GM18870 (cell line): ENCODE data around the gene COL4A1.

ENCODE experiments used
- ATAC-seq: cut with Tn5 transposase; IDR thresholded peaks from one replicate; pipeline ENCODE4 v1.9.1; 2021; ENCODE audit warnings: moderate library complexity; ENCODE audit not compliant: unreplicated experiment

The COL4A1 gene

DNA sequence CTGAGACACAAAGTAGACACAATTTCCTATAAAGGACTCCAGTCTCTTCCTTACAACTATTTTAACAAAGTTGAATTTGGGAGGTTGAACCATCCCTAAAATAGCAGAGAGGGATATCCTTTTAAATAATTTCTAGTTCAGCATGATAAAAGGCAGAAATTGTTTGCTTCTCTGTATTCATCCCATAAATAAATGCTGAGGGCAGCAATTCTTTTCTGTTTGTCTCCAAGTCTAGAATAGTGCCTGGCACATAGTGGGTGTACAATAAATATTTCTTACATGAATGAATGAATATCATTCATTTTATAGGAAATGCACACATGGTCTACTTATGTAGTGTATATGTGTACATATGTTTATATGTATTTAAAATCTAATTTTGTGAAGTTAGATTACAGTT, 12.3 kb downstream of the COL4A1 start:
- no peak for ATAC-seq

DNA sequence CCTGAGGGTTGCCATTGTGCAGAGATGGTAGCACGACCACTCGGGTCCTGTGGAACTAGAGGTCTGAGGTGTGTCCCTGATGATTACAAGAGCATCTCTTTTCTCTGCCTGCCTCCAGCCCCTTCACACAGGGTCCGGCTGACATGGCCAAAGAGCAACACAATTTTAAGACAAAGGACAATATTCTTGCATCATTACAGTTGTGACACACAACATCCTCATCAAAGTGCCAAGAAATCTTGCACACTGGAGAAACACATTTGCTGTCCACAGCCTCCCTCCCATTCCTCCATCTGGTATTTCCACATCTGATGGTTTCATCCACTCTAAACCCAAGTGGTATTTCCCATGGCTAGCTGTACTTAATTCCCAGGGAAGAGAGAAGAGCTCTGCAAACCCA, 12.8 kb downstream of the COL4A1 start:
- no peak for ATAC-seq

DNA sequence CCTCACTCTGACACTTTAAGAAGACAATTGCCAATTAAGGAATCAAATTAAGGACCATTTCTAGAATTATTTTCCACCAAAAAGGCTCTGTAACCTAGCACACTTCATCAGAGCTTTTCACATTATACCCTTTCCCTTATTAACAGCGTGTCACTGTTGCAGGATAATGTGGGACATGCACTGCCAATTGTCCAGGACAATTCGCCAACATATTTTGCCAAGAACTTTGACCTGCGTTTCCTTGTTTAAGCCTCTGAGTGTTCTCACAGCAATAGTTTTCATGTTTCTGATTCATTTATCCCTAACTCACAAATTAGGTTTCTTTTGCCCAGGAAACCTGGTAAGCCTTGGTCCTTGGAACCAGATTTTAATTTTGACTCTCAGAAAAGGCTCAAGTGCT, 13.3 kb downstream of the COL4A1 start:
- no peak for ATAC-seq

DNA sequence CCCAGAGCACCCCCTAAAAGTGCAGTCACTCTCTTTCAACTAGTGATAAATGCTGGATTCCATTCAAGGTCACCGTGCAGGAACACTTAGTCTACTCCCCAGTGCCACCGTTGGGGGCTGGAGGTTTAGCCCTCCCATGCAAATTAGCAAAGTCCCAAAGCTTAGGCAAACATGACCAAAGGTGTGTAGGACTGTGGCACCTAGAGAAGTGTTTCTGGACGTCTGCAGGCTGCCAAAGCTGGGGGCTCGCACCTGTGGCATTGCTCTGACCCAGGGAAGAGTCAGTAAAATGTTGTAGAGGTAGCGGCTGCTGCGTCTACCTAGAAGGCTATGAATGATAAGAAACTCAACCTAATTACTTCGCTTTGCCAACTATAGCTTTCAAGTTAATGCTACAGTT, 13.9 kb downstream of the COL4A1 start:
- ATAC-seq = no peak

DNA sequence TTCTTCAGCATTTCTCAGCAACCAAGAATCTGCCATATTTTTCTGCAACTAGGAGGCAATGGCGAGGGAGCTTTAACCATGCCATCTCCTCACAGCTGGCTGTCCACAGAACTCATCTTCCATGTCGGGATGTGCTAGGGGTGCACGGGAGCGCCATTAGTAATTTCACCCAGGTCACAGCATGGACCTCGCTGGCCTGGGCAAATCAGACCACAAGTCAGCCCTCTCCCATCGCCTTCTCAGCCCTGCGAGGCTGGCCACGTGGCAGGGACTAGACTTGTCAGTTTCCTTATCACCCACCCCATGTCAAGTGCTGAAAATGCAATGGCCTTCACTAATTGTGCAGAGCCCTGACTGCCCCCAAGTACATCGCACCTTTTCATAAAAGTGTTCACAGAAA, 15.7 kb downstream of the COL4A1 start:
- ATAC-seq = no peak

DNA sequence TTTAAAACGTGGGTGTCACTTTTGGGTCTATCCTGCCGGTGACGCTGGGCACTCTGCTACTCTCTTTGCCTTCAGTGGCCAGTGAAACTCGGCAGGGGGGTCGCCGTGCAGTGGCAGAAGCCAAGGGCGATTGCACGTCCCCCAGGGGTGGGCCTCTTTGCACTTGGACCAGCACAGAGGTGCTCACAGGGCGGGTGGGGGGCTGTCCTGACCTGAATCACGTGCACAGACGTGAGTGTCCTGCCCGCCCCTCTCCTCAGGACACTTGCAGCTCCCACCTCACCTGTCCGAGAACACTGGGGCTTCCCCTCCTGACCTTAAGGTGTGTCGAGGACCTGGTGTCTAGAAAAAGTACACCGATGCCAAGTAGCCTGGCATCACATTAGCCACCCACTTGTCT, 16.1 kb downstream of the COL4A1 start:
- ATAC-seq = no peak

DNA sequence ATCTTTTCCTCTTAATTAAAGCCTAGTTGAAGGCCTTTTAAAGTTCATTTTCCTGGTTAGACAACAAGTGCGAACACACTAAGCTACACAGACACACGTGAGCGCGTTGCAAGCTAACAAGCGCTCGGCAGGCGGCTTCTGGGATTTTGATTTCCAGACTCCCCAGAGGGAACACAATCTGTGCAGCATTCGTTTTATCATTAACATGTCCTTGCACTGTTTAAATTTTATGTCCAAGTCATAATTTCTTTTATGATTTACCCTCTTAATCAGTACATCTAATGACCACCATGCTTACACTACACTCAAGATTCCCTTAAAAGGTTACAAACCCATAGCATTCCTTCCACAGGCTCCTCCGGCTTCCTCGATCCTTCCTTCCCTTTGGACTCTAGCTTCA, 16.8 kb downstream of the COL4A1 start:
- ATAC-seq = no peak

DNA sequence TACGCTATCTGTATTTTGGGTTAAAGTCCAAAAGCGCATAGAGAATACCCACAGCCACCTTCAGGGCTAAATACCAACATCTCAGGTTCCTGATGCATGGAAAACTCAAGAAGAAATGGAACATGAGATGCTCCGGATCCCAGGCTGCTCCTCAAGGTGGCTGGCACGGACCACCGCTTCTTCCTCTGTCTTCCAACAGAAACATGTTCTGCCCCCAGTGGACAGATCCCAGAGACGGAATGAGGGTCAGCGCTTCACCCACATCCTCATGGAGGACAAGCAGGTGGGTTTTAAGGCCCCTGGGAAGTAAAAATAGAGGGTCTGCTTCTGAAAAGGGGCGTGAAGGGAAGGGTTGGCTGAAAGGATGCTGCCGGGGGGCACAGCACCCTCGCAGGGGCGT, 17.3 kb downstream of the COL4A1 start:
- no peak for ATAC-seq

DNA sequence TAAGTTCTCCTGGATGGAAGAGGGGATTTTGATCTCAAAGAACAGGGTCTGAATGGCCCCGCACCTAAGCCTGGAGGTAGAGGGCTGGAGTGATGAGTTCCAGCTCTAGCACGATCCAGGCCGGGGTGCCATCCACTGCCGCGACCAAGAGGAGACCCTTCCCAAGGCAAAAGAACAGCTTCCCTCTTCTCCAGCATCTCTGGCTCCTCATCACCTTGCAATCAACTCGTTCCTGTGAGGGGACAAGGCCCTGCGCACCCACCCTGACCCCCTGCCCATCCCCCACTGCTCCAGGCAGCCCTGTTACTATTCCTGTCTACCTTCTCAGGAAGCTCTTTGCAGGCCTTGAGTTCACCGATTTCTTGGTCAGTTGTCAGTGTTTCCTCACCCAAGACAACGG, 17.8 kb downstream of the COL4A1 start:
- ATAC-seq = no peak

DNA sequence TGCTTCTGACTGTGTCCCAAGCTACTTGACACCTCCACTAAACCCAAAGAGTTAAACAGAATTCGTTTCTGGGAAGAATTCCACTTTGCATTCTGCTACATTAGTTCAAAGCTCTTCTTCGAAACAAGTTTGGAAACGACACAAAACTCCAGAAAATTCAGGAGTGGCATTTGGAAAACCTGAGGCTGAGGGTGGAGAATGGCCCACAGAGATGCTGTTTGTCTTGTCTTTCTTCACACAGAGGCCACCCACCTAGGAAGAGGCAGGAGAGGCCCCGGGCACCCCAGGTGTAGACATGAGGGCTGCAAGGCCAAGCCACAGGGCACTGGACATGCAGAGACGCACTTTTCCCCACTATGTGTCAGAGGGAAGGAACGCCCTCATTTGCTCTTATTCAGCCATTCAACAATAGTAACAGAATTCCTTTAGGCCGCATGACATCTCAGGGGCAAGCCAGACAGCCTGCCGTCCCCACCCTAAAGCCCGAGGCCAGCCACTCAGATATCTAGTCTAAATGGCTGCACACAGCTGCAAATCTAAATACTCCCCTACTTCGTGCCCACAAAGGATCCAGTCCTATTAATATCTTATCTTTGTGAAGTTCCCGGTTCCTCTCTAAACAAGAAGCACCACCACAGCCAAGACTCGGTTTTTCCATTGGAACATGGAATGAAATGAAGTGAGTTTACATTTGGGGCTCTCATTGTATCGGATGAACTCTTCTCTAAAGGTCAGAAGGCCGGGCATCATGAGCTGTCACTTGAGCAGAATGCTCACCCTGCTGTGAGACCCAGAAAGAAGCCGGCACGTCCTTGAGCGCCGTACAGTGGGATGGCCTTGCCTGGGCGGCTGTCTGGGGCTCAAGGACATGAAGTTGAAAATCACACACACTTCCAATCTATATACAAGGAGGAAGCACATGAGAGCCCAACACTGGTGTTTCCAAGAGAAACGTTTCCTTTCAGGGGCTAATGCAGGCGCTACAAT, 19.8 kb downstream of the COL4A1 start:
- no peak for ATAC-seq

DNA sequence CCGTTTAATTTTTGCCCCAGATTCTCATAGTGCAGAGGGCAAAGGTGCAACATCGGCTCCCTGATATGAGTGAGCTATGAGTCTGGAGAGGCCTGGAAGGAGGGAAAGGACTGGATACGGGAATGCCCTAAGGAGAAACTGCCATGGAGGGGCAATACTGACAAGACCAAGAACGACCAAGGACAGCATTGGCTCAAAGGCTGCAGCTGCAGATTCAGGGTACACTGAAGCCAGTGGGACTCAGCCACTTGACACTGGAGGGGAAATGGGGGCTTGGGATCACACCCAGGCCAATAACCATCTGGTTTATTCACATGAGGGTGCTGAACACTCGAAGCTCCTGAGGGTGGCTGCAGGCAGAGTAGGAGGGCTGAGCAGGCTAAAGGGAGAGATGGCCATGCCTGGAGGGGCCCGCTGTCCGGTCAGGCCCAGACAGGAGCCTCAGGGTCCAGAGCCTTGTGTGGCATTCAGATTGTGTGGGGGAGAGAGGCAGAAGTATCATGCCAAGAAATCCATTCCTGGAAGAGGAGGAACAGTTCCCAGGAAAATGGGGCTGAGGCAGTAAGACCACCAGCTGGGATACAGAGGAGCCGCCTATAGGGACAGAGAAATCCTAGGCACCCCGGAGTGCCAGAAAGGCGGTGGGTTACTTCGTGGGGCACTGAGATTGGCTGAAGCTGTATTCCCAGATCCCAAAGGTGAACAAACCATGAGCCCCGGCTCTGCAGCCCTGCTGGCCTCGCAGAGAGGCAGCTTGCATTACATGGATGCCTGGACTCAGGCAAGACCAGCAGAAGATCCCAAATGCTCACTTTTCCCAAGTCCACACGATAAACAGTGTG, 20.7 kb downstream of the COL4A1 start:
- no peak for ATAC-seq

DNA sequence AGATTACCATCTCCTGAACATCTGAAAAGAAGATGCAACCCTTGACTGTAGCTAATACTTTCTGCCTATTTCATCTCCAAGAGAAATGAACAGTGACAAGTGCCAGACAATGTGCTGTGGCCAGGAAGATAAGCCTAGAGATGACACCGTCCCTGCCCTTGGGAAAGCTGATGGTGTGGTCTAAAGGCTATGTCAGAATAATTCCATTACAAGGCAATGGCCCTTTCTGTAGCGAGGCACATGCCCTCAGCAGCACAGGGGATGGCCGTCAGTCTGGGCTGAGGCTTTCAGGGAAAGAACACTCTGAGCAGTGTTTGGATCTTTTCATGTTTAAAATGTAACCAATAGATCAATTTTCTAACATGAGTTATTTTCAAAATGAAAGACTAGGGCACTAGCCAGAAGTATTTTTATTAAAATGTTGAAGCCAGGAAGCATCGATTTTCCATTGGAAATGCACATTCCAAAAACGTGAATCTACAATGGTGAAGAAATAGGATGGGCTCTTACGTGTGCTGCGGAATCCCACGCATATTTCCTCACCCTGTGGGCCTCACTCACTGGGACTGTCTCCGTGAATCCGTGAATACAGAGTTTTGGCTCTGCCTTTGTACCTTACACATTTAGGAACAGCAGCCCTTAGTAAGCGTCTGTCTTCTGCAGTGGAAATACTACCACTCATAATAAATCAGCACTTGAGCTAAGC, 22.0 kb downstream of the COL4A1 start:
- no peak for ATAC-seq

DNA sequence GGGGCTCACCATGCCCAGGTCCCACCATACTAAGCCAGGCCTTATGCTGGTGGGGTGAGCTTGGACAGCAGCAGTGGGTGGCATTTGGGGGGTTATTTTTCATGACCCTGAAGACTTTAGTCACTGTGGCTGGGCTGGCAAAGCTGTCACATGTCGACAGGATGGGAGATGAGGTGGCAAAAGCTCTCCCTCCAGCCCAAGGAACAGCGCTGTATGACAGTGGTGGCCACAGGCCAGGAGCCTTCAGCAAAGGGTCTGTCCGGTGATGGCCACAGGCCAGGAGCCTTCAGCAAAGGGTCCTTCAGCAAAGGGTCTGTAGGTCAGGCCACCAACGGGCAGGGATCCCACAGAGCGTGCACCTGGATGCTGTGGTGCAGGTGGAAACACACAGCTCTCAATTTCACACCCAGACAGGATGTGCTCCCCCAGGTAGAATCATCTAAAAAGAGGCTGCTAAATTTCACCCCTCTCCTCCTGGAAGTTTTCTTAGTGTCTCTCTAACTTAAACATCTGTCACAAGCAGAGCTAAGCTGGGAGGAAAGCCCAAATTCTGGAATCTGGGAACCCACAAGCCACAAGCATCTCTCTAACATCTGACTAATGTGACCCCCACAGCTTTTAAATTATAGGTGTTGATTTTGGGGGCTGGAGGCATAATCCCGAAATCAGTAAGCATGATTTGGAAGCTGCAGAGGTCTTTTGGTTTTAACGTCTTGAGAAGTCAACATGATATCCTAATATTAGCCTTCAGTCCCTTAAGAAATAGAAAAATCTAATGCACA, 23.0 kb downstream of the COL4A1 start:
- no peak for ATAC-seq

DNA sequence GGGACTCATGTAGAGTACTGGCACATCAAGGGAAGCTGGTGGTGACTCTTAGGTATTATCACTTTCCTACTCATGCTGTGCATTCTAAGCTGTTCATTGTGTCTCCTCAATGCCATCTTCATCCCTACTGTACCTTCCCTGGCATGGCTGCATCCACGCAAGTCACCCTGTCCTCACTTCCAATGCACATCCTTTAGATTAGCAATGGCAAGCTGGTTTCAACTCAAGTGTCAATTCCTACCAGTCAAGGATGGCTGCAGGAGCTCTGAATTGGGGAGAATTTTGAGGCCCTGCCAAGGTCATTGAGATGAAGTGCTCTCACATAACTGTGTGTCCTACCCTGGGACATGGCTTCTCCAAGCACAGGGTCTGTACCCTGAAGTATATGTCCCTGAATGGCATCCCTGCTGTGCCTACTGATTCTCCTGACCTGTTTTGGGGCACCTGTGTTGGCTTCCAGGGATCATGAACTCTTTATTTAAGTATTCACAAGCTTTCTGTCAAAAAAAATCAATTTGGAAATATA, 24.6 kb downstream of the COL4A1 start:
- no peak for ATAC-seq

DNA sequence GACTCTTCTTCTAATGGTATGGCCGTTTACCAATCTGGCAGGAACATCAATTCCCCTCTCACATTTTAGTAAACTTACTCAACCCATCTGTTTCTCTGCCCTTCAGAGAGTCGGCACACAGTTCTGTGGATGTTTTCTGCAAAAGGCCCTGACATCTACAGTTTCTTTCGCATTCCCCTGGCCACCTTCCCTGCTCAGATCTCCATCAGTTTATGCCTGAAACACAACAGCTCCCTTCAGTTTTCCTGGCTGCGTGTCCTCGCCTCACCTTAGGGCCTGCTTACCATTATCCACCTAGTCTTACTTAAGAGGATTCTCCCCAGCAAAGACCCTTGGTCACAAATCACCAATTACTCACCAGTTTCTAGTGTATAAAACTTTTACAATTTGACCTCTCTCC, 25.2 kb downstream of the COL4A1 start:
- ATAC-seq = no peak

DNA sequence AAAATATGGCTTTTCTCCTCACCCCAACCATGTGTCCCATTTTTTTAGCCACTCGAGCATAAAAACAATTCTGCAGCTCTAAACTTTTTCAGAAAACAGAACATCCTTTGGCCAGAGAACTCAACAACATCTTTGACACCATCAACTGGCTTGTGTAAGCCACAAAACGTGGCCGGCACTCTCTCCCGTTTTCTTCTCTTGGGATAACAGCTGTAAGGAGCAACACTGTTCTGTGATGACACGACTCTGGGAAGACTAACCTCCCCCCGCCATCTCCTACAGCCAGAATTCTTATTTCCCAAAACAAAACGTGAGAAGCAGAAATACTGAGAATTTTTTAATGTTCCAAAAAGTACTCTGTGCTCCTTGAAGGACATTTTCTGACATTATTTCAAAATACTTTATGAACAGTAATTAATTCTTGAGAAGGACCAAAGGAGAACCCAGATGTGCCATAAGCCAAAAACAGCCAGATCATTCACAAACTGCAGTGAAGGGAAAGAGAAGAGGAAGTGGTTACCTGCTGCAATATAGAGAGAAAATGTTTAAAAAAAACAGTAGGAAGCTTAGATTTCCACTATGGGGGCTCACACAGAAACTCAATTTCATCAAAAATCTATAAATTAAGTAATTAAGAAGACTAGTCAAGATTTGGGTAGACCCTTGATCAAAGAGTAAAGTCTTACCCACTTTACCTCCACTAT, 25.8 kb downstream of the COL4A1 start:
- no peak for ATAC-seq

DNA sequence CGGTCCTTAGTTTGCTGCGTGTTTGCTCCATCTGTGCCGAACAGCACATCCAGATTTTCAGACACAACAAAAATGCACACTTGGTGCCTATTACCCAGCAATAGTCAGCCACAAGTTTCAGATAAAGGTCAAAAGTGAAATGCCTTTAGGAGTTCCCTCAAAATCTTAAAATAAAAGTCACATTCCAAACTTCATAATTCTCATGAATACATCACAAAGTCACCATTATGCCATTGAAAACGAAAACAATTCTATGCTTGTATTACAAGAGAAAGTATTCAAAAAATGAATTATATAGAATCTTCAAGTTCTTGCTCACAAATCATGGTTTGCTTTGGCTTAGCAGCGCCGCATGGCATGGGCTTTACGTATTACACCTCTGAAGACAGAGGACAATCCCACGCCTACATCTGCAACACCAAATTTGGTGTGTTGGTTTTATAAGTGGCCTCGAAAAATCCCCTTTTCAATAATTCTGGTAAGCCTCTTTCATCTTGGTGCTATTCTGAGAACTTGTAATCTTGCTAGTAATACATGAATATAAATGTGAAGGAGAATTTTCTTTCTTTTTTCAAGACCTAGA, 26.6 kb downstream of the COL4A1 start:
- no peak for ATAC-seq

DNA sequence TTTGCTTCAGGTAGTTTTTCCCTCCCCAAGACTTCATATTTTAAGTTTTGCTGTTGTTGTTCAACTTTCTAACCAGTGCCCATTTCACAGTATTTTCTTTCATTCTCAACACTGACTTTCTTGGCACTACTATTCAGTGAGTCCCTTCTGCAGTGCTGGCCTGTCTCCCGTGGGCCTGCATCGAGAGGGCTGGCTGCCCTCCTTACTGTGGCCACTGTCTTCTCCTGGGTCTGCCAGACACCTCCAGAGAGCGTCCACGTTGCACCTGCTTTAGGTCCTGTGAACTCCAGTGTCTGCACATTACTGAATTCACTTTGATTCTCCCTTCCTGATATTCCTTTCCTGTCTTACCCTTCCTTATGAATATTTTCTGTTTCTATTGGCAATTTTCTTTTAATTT, 27.3 kb downstream of the COL4A1 start:
- no peak for ATAC-seq

DNA sequence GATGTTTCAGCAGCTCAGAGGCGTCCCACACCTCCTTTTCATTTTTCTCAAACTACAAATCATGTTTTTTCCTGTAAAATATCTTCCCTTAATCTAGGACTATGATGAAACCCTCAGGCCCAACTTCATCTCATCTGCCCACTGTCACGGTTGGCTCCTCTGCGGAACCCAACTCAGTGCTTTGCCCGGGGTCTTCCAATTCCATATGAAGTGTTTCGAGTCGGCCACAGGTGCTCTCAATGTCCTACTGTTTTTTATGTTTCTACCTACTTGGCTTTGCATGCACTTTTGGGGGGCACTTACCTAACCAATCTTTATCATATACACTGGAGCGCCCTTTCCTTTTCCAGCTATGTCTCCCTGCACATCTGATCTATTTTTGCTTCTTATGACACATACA, 28.1 kb downstream of the COL4A1 start:
- ATAC-seq = no peak
